ENCODE results near the gene ENTREP3.

Gene ENTREP3

DNA sequence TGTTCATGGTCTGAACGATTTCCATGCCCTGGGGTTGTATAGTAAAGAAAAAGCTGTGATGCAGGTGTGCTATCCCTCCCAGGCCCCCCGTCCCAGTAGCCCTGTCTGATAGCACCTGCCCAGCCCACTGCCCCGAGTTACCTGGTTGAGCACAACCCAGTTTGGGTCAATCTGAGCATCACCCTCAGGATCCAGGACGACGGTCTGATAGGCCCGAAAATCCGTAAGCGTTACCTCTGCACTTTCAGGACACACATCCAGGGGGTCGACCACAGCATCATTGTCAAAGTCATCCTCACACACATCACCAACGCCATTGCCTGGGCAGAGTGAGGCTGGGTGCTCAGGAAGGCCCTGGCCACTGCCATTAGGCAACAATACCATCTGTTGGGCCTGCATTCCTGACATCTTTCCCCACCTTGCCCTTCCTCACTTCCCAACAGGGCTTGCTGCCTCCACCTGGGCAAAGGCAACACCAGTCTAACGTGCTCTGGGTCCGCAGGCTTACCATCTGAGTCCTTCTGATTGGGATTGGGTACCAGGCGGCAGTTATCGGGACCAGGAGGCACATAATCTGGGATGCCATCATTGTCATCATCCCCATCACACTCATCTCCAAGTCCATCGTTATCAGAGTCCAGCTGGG, 57.3 kb downstream of the ENTREP3 start:
- DNase-seq, result no peak
